Measurements from ENCODE around the gene IQCN.

DNA sequence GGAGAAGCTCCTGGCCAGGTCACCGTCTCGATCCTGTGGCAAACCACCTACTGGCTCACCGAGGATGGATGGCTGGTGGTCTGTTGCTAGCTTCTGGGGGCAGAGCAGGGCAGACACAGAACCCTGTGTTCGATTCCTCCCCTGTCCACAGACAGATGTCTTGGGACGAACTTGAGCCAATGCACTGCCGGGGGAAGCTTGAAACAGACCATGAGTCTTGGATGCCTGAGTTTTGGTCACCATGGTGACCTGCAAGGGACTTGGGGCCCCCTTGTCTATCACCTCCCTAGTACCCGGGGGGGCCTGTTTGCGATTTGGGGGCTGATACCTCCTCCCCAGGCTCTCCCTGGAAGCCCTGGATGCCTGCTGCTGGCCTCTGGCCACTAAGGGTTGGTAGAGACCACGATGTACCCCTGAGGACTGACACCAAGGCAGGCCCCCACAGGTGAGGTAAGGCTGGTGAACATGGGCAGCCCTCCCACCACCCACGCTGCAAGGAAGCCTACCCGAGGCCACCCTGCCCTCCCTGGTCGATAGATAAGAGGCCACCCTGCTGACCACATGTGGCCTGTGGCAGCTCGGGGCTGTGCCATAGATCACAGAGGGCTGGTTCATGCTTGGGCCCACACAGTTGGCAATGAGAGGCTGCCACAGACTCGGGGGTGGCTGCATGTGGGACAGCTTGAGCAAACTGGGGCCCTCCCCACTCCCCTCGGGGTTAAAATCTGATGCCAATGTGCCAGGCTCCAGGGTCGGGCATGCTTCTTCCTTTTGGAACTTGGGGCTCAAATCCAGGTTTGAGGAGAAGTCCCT is 10.7 kb downstream of the IQCN start:
- TF ChIP-seq, protein P1, sequence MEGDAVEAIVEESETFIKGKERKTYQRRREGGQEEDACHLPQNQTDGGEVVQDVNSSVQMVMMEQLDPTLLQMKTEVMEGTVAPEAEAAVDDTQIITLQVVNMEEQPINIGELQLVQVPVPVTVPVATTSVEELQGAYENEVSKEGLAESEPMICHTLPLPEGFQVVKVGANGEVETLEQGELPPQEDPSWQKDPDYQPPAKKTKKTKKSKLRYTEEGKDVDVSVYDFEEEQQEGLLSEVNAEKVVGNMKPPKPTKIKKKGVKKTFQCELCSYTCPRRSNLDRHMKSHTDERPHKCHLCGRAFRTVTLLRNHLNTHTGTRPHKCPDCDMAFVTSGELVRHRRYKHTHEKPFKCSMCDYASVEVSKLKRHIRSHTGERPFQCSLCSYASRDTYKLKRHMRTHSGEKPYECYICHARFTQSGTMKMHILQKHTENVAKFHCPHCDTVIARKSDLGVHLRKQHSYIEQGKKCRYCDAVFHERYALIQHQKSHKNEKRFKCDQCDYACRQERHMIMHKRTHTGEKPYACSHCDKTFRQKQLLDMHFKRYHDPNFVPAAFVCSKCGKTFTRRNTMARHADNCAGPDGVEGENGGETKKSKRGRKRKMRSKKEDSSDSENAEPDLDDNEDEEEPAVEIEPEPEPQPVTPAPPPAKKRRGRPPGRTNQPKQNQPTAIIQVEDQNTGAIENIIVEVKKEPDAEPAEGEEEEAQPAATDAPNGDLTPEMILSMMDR (conservative IDR thresholded peaks at IDR 0.05; ENCODE audit: low read depth in 2 of 2), result no peak
- no peak for TF ChIP-seq POLR2AphosphoS5 (IDR thresholded peaks at IDR 0.05; ENCODE audit: low read depth)
- TF ChIP-seq, protein P2, sequence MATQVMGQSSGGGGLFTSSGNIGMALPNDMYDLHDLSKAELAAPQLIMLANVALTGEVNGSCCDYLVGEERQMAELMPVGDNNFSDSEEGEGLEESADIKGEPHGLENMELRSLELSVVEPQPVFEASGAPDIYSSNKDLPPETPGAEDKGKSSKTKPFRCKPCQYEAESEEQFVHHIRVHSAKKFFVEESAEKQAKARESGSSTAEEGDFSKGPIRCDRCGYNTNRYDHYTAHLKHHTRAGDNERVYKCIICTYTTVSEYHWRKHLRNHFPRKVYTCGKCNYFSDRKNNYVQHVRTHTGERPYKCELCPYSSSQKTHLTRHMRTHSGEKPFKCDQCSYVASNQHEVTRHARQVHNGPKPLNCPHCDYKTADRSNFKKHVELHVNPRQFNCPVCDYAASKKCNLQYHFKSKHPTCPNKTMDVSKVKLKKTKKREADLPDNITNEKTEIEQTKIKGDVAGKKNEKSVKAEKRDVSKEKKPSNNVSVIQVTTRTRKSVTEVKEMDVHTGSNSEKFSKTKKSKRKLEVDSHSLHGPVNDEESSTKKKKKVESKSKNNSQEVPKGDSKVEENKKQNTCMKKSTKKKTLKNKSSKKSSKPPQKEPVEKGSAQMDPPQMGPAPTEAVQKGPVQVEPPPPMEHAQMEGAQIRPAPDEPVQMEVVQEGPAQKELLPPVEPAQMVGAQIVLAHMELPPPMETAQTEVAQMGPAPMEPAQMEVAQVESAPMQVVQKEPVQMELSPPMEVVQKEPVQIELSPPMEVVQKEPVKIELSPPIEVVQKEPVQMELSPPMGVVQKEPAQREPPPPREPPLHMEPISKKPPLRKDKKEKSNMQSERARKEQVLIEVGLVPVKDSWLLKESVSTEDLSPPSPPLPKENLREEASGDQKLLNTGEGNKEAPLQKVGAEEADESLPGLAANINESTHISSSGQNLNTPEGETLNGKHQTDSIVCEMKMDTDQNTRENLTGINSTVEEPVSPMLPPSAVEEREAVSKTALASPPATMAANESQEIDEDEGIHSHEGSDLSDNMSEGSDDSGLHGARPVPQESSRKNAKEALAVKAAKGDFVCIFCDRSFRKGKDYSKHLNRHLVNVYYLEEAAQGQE (IDR thresholded peaks at IDR 0.05; ENCODE audit: unreplicated experiment), result no peak
- TF ChIP-seq, protein P3, sequence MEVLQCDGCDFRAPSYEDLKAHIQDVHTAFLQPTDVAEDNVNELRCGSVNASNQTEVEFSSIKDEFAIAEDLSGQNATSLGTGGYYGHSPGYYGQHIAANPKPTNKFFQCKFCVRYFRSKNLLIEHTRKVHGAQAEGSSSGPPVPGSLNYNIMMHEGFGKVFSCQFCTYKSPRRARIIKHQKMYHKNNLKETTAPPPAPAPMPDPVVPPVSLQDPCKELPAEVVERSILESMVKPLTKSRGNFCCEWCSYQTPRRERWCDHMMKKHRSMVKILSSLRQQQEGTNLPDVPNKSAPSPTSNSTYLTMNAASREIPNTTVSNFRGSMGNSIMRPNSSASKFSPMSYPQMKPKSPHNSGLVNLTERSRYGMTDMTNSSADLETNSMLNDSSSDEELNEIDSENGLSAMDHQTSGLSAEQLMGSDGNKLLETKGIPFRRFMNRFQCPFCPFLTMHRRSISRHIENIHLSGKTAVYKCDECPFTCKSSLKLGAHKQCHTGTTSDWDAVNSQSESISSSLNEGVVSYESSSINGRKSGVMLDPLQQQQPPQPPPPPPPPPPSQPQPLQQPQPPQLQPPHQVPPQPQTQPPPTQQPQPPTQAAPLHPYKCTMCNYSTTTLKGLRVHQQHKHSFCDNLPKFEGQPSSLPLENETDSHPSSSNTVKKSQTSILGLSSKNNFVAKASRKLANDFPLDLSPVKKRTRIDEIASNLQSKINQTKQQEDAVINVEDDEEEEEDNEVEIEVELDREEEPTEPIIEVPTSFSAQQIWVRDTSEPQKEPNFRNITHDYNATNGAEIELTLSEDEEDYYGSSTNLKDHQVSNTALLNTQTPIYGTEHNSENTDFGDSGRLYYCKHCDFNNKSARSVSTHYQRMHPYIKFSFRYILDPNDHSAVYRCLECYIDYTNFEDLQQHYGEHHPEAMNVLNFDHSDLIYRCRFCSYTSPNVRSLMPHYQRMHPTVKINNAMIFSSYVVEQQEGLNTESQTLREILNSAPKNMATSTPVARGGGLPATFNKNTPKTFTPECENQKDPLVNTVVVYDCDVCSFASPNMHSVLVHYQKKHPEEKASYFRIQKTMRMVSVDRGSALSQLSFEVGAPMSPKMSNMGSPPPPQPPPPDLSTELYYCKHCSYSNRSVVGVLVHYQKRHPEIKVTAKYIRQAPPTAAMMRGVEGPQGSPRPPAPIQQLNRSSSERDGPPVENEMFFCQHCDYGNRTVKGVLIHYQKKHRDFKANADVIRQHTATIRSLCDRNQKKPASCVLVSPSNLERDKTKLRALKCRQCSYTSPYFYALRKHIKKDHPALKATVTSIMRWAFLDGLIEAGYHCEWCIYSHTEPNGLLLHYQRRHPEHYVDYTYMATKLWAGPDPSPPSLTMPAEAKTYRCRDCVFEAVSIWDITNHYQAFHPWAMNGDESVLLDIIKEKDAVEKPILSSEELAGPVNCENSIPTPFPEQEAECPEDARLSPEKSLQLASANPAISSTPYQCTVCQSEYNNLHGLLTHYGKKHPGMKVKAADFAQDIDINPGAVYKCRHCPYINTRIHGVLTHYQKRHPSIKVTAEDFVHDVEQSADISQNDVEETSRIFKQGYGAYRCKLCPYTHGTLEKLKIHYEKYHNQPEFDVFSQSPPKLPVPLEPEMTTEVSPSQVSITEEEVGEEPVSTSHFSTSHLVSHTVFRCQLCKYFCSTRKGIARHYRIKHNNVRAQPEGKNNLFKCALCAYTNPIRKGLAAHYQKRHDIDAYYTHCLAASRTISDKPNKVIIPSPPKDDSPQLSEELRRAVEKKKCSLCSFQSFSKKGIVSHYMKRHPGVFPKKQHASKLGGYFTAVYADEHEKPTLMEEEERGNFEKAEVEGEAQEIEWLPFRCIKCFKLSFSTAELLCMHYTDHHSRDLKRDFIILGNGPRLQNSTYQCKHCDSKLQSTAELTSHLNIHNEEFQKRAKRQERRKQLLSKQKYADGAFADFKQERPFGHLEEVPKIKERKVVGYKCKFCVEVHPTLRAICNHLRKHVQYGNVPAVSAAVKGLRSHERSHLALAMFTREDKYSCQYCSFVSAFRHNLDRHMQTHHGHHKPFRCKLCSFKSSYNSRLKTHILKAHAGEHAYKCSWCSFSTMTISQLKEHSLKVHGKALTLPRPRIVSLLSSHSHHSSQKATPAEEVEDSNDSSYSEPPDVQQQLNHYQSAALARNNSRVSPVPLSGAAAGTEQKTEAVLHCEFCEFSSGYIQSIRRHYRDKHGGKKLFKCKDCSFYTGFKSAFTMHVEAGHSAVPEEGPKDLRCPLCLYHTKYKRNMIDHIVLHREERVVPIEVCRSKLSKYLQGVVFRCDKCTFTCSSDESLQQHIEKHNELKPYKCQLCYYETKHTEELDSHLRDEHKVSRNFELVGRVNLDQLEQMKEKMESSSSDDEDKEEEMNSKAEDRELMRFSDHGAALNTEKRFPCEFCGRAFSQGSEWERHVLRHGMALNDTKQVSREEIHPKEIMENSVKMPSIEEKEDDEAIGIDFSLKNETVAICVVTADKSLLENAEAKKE (CRISPR knock-in tag; IDR thresholded peaks at IDR 0.05), result no peak
- TF ChIP-seq CREB1 (CRISPR knock-in tag; IDR thresholded peaks at IDR 0.05; ENCODE audit: low read depth), result no peak
- TF ChIP-seq, protein P4, sequence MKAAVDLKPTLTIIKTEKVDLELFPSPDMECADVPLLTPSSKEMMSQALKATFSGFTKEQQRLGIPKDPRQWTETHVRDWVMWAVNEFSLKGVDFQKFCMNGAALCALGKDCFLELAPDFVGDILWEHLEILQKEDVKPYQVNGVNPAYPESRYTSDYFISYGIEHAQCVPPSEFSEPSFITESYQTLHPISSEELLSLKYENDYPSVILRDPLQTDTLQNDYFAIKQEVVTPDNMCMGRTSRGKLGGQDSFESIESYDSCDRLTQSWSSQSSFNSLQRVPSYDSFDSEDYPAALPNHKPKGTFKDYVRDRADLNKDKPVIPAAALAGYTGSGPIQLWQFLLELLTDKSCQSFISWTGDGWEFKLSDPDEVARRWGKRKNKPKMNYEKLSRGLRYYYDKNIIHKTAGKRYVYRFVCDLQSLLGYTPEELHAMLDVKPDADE (IDR thresholded peaks at IDR 0.05), result no peak
- TF ChIP-seq EZH2 (IDR thresholded peaks at IDR 0.05; ENCODE audit: low read depth, unreplicated experiment), result no peak
